HepG2 (cell line): Measurements from ENCODE around the gene GPR37. TPM values are rescaled to one million over a fixed set of nuclear protein-coding genes. Genes with fewer than 3 reads are reported as not detected.

Experiments used
- ARID5B ChIP-seq: IDR thresholded peaks from 2 replicates; pipeline ENCODE4 v1.4.0; 2020; ENCODE audit warnings: mild to moderate bottlenecking, missing genetic modification reagents
- FOXA1 ChIP-seq, 2 experiments: fragments of 450-650 bp in 1 of 2; sonication (generic) in 1 of 2; formaldehyde crosslinking in 1 of 2; IDR thresholded peaks; 2 replicates each; pipeline versions ENCODE4 v1.4.0 to v1.6.1; 2016 to 2020; ENCODE audit warnings: missing genetic modification reagents in 1 of 2
- FOXA3 ChIP-seq: IDR thresholded peaks from 2 replicates; pipeline ENCODE4 v1.6.1; 2016; ENCODE audit warnings: missing genetic modification reagents, missing compliant biosample characterization
- FOXJ3 ChIP-seq: sonication (generic); formaldehyde crosslinking; IDR thresholded peaks from 2 replicates; pipeline ENCODE4 v1.4.0; 2020; ENCODE audit warnings: missing genetic modification reagents, mild to moderate bottlenecking, borderline replicate concordance
- FOXK1 ChIP-seq: sonication (generic); formaldehyde crosslinking; IDR thresholded peaks from 2 replicates; pipeline ENCODE4 v1.4.0; 2020; ENCODE audit warnings: low read depth, missing genetic modification reagents, borderline replicate concordance
- FOXO1 ChIP-seq: sonication (generic); formaldehyde crosslinking; IDR thresholded peaks from 2 replicates; pipeline ENCODE4 v1.4.0; 2020; ENCODE audit warnings: missing genetic modification reagents
- FOXP1 ChIP-seq, 2 experiments: fragments of 450-650 bp in 1 of 2; IDR thresholded peaks; 2 replicates each; pipeline ENCODE4 v1.6.1; 2017 to 2018; ENCODE audit warnings: antibody characterized with exemption in 1 of 2
- GATAD1 ChIP-seq: IDR thresholded peaks from 2 replicates; pipeline ENCODE4 v1.6.1; 2016; ENCODE audit warnings: missing genetic modification reagents, missing compliant biosample characterization
- GLMP ChIP-seq: sonication (generic); formaldehyde crosslinking; IDR thresholded peaks from 2 replicates; pipeline ENCODE4 v1.9.0; 2021; ENCODE audit warnings: missing genetic modification reagents, mild to moderate bottlenecking, borderline replicate concordance
- HNF4A ChIP-seq: sonication (generic); formaldehyde crosslinking; IDR thresholded peaks from 2 replicates; pipeline ENCODE4 v1.4.0; 2020; ENCODE audit warnings: missing genetic modification reagents
- HOMEZ ChIP-seq: IDR thresholded peaks from 2 replicates; pipeline ENCODE4 v1.6.1; 2016; ENCODE audit warnings: low read depth
- IKZF5 ChIP-seq: IDR thresholded peaks from 2 replicates; pipeline ENCODE4 v1.6.1; 2018; ENCODE audit warnings: missing genetic modification reagents, mild to moderate bottlenecking, missing compliant biosample characterization
- IRX3 ChIP-seq: sonication (generic); formaldehyde crosslinking; IDR thresholded peaks from 2 replicates; pipeline ENCODE4 v1.8.1; 2023; ENCODE audit warnings: mild to moderate bottlenecking, low read depth, missing genetic modification reagents, borderline replicate concordance
- ISL2 ChIP-seq: sonication (generic); formaldehyde crosslinking; IDR thresholded peaks from 2 replicates; pipeline ENCODE4 v1.5.0; 2020; ENCODE audit warnings: missing genetic modification reagents
- MED1 ChIP-seq: sonication (generic); formaldehyde crosslinking; IDR thresholded peaks from 2 replicates; pipeline ENCODE4 v1.4.0; 2020; ENCODE audit warnings: missing genetic modification reagents
- MIER2 ChIP-seq: IDR thresholded peaks from 2 replicates; pipeline ENCODE4 v1.6.1; 2016; ENCODE audit warnings: missing biosample characterization, missing genetic modification reagents
- NCOR1 ChIP-seq: fragments of 200-600 bp; sonication (generic); IDR thresholded peaks from 2 replicates; pipeline ENCODE4 v1.7.0; 2017; ENCODE audit warnings: antibody characterized with exemption, low read length, borderline replicate concordance
- SALL1 ChIP-seq: sonication (generic); formaldehyde crosslinking; IDR thresholded peaks from 2 replicates; pipeline ENCODE4 v1.8.0; 2022; ENCODE audit warnings: mild to moderate bottlenecking, missing genetic modification reagents
- TBX2 ChIP-seq: sonication (generic); formaldehyde crosslinking; IDR thresholded peaks from 2 replicates; pipeline ENCODE4 v1.5.0; 2020; ENCODE audit warnings: missing genetic modification reagents, mild to moderate bottlenecking, borderline replicate concordance
- WIZ ChIP-seq: sonication (generic); formaldehyde crosslinking; IDR thresholded peaks from 2 replicates; pipeline ENCODE4 v1.5.1; 2020; ENCODE audit warnings: mild to moderate bottlenecking, missing genetic modification reagents
- ZBTB7B ChIP-seq: sonication (generic); formaldehyde crosslinking; IDR thresholded peaks from 2 replicates; pipeline ENCODE4 v1.4.0; 2020; ENCODE audit warnings: missing genetic modification reagents
- ZFY ChIP-seq: sonication (generic); formaldehyde crosslinking; IDR thresholded peaks from 2 replicates; pipeline ENCODE4 v1.4.0; 2020; ENCODE audit warnings: missing genetic modification reagents
- ZNF121 ChIP-seq: sonication (generic); formaldehyde crosslinking; IDR thresholded peaks from 2 replicates; pipeline ENCODE4 v1.5.0; 2020; ENCODE audit warnings: mild to moderate bottlenecking, missing genetic modification reagents
- polyA plus RNA-seq, 8 experiments: library from polyadenylated mRNA; depleted of rRNA in 3 of 8; stranded (reverse) in 7 of 8; unstranded in 1 of 8; fragments of >200 nt; fragmentation: Illumina TruSeq in 4 of 8; extraction: Trizol in 4 of 8; gene quantifications; 2 replicates each; pipeline versions ENCODE4 v1.2.1 to v1.2.3, GENCODE V29; 2011 to 2016; ENCODE audit warnings: low read depth in 4 of 8, missing spikeins in 1 of 8, mixed read lengths in 1 of 8; ENCODE audit not compliant: insufficient read depth in 1 of 8
- total RNA-seq, 5 experiments: library from RNA; depleted of rRNA; stranded (reverse); fragments of >200 nt; fragmentation: Illumina TruSeq; extraction: Trizol; gene quantifications; 2 replicates each; pipeline ENCODE4 v1.2.3, GENCODE V29; 2016; ENCODE audit warnings: low read depth in 1 of 5

Gene GPR37
- total and polyA plus RNA-seq, 2 of the 13 experiments (the other 11 are each of a cell fraction or from before 2014, with no cell fraction given), result not detected

- TF ChIP-seq ARID5B, result peak; percentile 63; the same call in 1 of the 2 replicates
- no peak for TF ChIP-seq ZBTB7B (CRISPR knock-in tag)
- 0 out of 2 replicates have a peak, but pooled peaks have one; percentile 25 for TF ChIP-seq MIER2 (CRISPR knock-in tag)
- peak; percentile 25; the same call in 1 of the 2 replicates for TF ChIP-seq FOXJ3
- peak; percentile 28; the same call in 1 of the 2 replicates for TF ChIP-seq FOXO1 (CRISPR knock-in tag)
- peak; percentile 73 for TF ChIP-seq ZNF121 (CRISPR knock-in tag)
- TF ChIP-seq GATAD1 (CRISPR knock-in tag), result 0 out of 2 replicates have a peak, but pooled peaks have one; percentile 14
- TF ChIP-seq ISL2, result 0 out of 2 replicates have a peak, but pooled peaks have one; percentile 55
- no peak for TF ChIP-seq FOXP1 (IDR thresholded peaks at IDR 0.05)
- TF ChIP-seq FOXP1 (CRISPR knock-in tag; IDR thresholded peaks at IDR 0.05), result peak; percentile 38; the same call in 1 of the 2 replicates
- peak; percentile 38; the same call in 1 of the 2 replicates for TF ChIP-seq FOXK1 (CRISPR knock-in tag)
- TF ChIP-seq MED1 (CRISPR knock-in tag), result peak; percentile 19; the same call in 1 of the 2 replicates
- TF ChIP-seq SALL1 (CRISPR knock-in tag), result peak; percentile 42
- TF ChIP-seq HOMEZ, result peak; percentile 61; the same call in 1 of the 2 replicates
- peak; percentile 37; the same call in 1 of the 2 replicates for TF ChIP-seq ZFY
- no peak for TF ChIP-seq IRX3 (CRISPR knock-in tag)
- TF ChIP-seq IKZF5, result peak; percentile 85
- no peak for TF ChIP-seq GLMP (CRISPR knock-in tag)
- peak; percentile 46 for TF ChIP-seq FOXA3
- no peak for TF ChIP-seq FOXA1 (IDR thresholded peaks at IDR 0.05)
- TF ChIP-seq FOXA1 (CRISPR knock-in tag; IDR thresholded peaks at IDR 0.05), result peak; percentile 24; the same call in 1 of the 2 replicates
- peak; percentile 25; the same call in 1 of the 2 replicates for TF ChIP-seq TBX2
- TF ChIP-seq HNF4A (CRISPR knock-in tag), result peak; percentile 85
- 0 out of 2 replicates have a peak, but pooled peaks have one; percentile 51 for TF ChIP-seq WIZ (CRISPR knock-in tag)
- TF ChIP-seq NCOR1, result peak; percentile 59; the same call in 1 of the 2 replicates
Observed at GRCh38 chr7:124762611-124763143, 2.9 kb downstream of the GPR37 start (continued).
